ENCODE data around the gene B3GAT1. TPM values are rescaled to one million over a fixed set of nuclear protein-coding genes. Genes with fewer than 3 reads are reported as not detected.

B3GAT1 gene
- total RNA-seq, 1 experiment from 2014 or later = 3.7 TPM

- H3K4me3 ChIP-seq (ENCODE audit: low read depth, low read length, poor library complexity, severe bottlenecking) = no peak overlapping the region
- intact Hi-C loops (cut with micrococcal nuclease; ENCODE audit: unreplicated experiment) = no loop called here
- H3K27ac ChIP-seq (ENCODE audit: low read depth, low read length, poor library complexity, severe bottlenecking) = no peak overlapping the region
- no peaks in the 10 kb centered on the region for H3K4me1 ChIP-seq (ENCODE audit: insufficient read depth, low read length, poor library complexity, severe bottlenecking)
- CTCF ChIA-PET = no interaction called here
- DNase-seq (ENCODE audit: low spot score) = no peak
- POLR2A ChIA-PET (ENCODE audit: low non-redundant PET) = no interaction called here
- H3K36me3 ChIP-seq (ENCODE audit: insufficient read depth, low read length, poor library complexity, severe bottlenecking) = no peaks in the 10 kb centered on the region
- no peaks in the 10 kb centered on the region for H3K27me3 ChIP-seq (replicated peaks; ENCODE audit: insufficient read depth, low read depth, low read length, poor library complexity)
- H3K9me3 ChIP-seq (ENCODE audit: low read depth, low read length, poor library complexity, severe bottlenecking) = no peaks in the 10 kb centered on the region
- no TSS peak for BruUV-seq (replicated peaks)
- TF ChIP-seq, protein P1, sequence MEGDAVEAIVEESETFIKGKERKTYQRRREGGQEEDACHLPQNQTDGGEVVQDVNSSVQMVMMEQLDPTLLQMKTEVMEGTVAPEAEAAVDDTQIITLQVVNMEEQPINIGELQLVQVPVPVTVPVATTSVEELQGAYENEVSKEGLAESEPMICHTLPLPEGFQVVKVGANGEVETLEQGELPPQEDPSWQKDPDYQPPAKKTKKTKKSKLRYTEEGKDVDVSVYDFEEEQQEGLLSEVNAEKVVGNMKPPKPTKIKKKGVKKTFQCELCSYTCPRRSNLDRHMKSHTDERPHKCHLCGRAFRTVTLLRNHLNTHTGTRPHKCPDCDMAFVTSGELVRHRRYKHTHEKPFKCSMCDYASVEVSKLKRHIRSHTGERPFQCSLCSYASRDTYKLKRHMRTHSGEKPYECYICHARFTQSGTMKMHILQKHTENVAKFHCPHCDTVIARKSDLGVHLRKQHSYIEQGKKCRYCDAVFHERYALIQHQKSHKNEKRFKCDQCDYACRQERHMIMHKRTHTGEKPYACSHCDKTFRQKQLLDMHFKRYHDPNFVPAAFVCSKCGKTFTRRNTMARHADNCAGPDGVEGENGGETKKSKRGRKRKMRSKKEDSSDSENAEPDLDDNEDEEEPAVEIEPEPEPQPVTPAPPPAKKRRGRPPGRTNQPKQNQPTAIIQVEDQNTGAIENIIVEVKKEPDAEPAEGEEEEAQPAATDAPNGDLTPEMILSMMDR (conservative IDR thresholded peaks at IDR 0.05; ENCODE audit: low read depth, low read length) = no peak
- no peak for TF ChIP-seq EZH2 (IDR thresholded peaks at IDR 0.05; ENCODE audit: borderline replicate concordance, low read depth, low read length, poor library complexity, severe bottlenecking)
Measured at GRCh38 chr11:134374891-134375550, 37.0 kb downstream of the B3GAT1 start.

GRCh38 chr11:134374171-134374570, 37.9 kb downstream of the B3GAT1 start:
- Histone ChIP-seq H3K4me1 (ENCODE audit: insufficient read depth, low read length, poor library complexity, severe bottlenecking) (no peaks in the 10 kb centered on the region), H3K4me3 (ENCODE audit: low read depth, low read length, poor library complexity, severe bottlenecking) (no peak overlapping the region), H3K27me3 (replicated peaks; ENCODE audit: insufficient read depth, low read depth, low read length, poor library complexity) (no peaks in the 10 kb centered on the region), H3K36me3 (ENCODE audit: insufficient read depth, low read length, poor library complexity, severe bottlenecking) (no peaks in the 10 kb centered on the region), H3K27ac (ENCODE audit: low read depth, low read length, poor library complexity, severe bottlenecking) (no peak overlapping the region), H3K9me3 (ENCODE audit: low read depth, low read length, poor library complexity, severe bottlenecking) (no peaks in the 10 kb centered on the region)
- POLR2A ChIA-PET (ENCODE audit: low non-redundant PET) = no interaction called here
- TF ChIP-seq EZH2 (IDR thresholded peaks at IDR 0.05; ENCODE audit: borderline replicate concordance, low read depth, low read length, poor library complexity, severe bottlenecking) = no peak
- TF ChIP-seq, protein P1 (conservative IDR thresholded peaks at IDR 0.05; ENCODE audit: low read depth, low read length) = no peak
- DNase-seq (ENCODE audit: low spot score) = no peak
- intact Hi-C loops (cut with micrococcal nuclease; ENCODE audit: unreplicated experiment) = no loop called here
- BruUV-seq (replicated peaks) = no TSS peak
- CTCF ChIA-PET = no interaction called here

GRCh38 chr11:134373591-134374052, 38.4 kb downstream of the B3GAT1 start:
- H3K36me3 ChIP-seq (ENCODE audit: insufficient read depth, low read length, poor library complexity, severe bottlenecking) = no peaks in the 10 kb centered on the region
- H3K4me1 ChIP-seq (ENCODE audit: insufficient read depth, low read length, poor library complexity, severe bottlenecking) = no peaks in the 10 kb centered on the region
- intact Hi-C loops (cut with micrococcal nuclease; ENCODE audit: unreplicated experiment) = no loop called here
- TF ChIP-seq EZH2 (IDR thresholded peaks at IDR 0.05; ENCODE audit: borderline replicate concordance, low read depth, low read length, poor library complexity, severe bottlenecking) = no peak
- TF ChIP-seq, protein P1 (conservative IDR thresholded peaks at IDR 0.05; ENCODE audit: low read depth, low read length) = no peak
- H3K27ac ChIP-seq (ENCODE audit: low read depth, low read length, poor library complexity, severe bottlenecking) = no peak overlapping the region
- no TSS peak for BruUV-seq (replicated peaks)
- POLR2A ChIA-PET (ENCODE audit: low non-redundant PET) = no interaction called here
- H3K4me3 ChIP-seq (ENCODE audit: low read depth, low read length, poor library complexity, severe bottlenecking) = no peak overlapping the region
- no peak for DNase-seq (ENCODE audit: low spot score)
- H3K27me3 ChIP-seq (replicated peaks; ENCODE audit: insufficient read depth, low read depth, low read length, poor library complexity) = no peaks in the 10 kb centered on the region
- H3K9me3 ChIP-seq (ENCODE audit: low read depth, low read length, poor library complexity, severe bottlenecking) = no peaks in the 10 kb centered on the region
- CTCF ChIA-PET = no interaction called here

Measured in A673 (cell line).